Epithelial cell of proximal tubule (primary cell): ENCODE data around the gene ICAM5. TPM values are rescaled to one million over a fixed set of nuclear protein-coding genes. Genes with fewer than 3 reads are reported as not detected.

Experiments used
- DNase-seq: peaks from one replicate; pipeline ENCODE4 v3.0.0-alpha.2; 2011; ENCODE audit warnings: low read depth
- H3K4me3 ChIP-seq: 2 replicates; pipeline ENCODE4 v1.5.1; 2011; ENCODE audit warnings: low read depth, mild to moderate bottlenecking, low read length
- total RNA-seq: library from RNA; depleted of rRNA; stranded (reverse); fragments of >200 nt; gene quantifications from 2 replicates; pipeline ENCODE4 v1.2.3, GENCODE V29; 2015
- TF ChIP-seq, protein P1 (sequence below): conservative IDR thresholded peaks from 2 replicates; pipeline ENCODE4 v1.5.1; 2012; ENCODE audit warnings: low read depth, mild to moderate bottlenecking, low read length

The ICAM5 gene
- total RNA-seq, 1 donor from 2014 or later: not detected

DNA sequence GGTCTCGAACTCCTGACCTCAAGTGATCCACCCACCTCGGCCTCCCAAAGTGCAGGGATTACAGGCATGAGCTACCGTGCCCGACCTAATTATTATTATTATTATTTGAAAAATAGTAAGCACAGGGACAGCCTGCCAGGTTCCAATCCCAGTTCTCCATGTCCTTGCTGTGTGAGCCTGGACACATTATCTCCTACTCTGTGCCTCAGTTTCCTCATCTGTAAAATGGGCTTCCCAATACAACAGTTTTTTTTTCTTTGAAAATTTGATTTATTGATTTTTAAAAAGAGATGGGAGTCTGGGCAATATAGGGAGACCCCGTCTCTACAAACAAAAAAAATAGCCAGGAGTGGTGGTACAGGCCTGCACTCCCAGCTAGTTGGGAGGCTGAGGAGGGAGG is 16.6 kb downstream of the ICAM5 start:
- no peak for DNase-seq
- H3K4me3 ChIP-seq: no peak overlapping the region
- TF ChIP-seq, protein P1, sequence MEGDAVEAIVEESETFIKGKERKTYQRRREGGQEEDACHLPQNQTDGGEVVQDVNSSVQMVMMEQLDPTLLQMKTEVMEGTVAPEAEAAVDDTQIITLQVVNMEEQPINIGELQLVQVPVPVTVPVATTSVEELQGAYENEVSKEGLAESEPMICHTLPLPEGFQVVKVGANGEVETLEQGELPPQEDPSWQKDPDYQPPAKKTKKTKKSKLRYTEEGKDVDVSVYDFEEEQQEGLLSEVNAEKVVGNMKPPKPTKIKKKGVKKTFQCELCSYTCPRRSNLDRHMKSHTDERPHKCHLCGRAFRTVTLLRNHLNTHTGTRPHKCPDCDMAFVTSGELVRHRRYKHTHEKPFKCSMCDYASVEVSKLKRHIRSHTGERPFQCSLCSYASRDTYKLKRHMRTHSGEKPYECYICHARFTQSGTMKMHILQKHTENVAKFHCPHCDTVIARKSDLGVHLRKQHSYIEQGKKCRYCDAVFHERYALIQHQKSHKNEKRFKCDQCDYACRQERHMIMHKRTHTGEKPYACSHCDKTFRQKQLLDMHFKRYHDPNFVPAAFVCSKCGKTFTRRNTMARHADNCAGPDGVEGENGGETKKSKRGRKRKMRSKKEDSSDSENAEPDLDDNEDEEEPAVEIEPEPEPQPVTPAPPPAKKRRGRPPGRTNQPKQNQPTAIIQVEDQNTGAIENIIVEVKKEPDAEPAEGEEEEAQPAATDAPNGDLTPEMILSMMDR: no peak

DNA sequence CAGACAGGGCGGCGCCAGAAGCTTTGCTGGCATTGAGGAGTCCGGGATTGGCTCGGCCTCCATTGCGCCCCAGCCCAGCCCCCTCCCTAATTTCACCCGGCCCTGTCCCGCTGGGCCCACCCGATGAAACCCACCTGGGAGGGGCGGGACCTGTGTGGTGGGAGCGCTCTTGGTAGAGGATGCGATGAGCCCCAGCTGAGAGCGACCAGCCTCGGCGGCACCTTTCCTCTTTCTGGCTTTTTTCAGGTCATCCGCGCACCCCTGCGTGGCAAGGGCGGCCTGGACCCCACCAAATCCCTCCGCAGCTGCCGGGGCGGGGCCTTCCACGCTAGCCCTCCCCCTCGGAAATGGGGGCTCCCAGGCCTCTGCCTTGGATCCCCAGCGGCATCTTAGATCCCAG is 19.7 kb downstream of the ICAM5 start, which contains the start of gene ZGLP1:
ZGLP1 (minus strand) TSS at position 393 of the 400 bp plus-strand sequence.
- no peak for DNase-seq
- TF ChIP-seq, protein P1: no peak
- no peak within 1 kb of the TSS for H3K4me3 ChIP-seq

DNA sequence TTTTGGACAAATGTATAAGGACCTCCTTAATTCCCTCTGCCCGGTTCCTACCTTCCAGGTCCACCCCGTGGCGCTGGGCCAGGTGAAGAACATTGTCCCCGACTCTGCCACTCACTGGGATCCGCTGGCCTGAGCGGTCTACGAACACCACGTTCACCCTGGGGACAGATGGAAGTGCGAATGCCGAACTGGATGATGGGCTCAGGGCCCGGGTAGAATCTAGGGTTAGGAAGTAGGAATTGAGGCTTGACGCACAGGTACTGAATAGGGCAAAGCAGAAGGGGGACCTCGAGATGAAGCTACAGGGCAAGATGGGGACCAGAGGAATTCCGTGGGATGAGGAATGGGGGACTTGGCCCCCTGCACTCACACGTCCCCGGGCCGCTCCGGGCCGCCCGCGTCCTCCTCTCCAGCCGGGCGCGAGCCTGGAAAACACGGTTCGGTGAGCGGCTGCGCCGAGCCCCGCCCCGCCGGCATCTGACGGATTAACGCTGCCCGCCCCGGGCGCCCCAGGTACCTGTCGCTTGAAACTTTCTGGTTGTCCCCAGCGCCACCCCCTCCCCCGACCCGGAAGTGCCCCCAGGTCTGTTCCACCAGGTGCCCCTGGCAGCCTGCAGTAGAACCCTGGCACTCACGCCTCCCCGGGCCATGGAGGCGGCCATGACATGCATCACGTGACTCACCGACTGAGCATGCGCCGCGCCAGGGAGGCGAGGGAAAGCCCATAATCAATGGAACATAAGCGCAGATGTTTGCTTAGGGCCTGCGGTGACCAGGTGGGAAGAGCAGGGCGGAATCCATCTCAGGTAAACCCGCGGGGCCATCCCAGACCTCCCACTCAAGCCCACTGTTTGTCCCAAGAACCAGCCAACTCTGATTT is 25.8 kb downstream of the ICAM5 start, which contains the start of gene FDX2:
FDX2 (minus strand) TSS at position 681 of the 880 bp plus-strand sequence; CDS start at position 662, 19 bp downstream.
- no peak for DNase-seq
- H3K4me3 ChIP-seq: peak within 1 kb of the TSS; percentile 85
- TF ChIP-seq, protein P1: no peak

DNA sequence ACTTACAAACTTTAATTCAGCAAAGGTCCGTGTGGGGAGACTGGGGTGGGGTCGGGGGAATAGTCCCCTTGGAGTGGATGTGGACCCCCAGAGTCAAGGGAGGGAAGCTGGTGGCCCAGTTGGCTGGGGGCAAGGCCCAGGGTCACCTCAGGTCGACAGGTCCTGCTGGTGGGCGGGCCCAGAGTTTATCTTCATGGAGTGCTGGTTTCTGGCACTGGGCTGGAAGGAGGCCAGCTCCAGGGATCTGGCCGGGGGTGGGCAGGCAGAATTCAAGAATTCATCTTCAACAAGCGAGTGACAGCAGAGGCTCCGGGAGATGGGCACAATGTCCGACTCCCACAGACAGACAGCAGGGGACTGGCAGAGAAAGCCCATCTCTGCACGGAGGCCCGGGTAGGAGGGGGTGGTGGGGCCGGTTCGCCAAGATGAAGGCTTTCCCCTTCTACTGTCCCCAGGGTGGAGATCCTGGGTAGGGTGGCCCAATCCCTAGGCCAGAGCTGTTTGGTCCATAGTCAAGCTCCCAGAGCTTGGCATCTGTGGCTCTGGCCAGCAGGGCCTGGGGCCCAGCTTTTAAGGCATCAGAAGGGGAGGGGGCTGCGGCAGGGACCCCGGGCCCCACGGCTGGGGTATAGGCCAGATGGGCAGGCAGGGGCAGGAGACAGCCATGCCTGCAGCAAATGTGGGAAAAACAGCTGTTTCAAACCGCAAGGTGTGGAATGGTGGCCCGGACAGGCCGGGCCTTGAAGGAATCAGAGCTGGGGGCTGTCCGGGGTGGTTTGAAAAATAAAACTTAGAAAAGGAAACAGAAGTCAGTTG is 26.7 kb downstream of the ICAM5 start:
- peak overlapping the region; percentile 85 for H3K4me3 ChIP-seq

DNA sequence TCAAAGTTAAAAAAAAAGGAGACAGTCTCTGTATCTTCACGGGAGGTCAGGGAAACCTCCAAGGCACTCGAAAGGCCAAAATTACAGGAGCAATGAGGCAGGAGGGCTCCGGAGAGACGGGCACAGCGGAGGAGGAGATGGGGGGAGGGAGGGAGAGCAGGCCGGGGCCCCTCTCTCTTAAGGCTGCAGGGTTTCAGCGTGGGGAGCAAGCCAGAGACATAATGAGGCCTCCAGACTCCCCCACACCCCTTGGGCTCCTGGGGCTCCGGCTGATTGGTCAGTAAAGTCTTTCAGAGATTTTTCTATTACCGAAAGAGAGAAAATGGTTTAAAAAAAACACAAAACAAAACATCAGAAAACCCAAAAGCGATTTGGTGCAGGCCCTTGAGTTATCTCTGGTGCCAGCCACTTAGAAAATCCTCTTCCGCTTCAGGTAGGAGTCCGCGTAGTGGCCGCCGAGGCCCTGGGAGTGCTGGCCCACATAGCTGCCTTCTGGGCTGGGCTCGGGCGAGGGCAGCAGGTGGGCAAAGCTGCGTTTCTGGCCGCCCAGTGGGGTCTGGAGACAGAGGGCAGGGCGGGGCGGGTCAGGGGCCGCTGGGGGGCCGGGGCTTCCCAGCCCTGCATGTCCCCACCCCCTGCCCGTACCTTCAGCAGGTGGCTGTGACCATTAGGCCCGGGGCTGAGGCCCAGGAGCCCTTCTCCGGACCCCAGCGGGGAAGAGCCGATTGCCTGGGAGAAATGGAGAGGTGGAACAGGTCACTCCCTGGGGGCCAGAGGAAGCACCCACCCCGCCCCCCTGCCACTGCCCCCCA is 27.5 kb downstream of the ICAM5 start:
- no peak overlapping the region for H3K4me3 ChIP-seq
- DNase-seq: no peak
- TF ChIP-seq, protein P1: no peak

More for the DNA sequence above, 26.7 kb downstream of the ICAM5 start:
- TF ChIP-seq, protein P1: no peak
- no peak for DNase-seq

DNA sequence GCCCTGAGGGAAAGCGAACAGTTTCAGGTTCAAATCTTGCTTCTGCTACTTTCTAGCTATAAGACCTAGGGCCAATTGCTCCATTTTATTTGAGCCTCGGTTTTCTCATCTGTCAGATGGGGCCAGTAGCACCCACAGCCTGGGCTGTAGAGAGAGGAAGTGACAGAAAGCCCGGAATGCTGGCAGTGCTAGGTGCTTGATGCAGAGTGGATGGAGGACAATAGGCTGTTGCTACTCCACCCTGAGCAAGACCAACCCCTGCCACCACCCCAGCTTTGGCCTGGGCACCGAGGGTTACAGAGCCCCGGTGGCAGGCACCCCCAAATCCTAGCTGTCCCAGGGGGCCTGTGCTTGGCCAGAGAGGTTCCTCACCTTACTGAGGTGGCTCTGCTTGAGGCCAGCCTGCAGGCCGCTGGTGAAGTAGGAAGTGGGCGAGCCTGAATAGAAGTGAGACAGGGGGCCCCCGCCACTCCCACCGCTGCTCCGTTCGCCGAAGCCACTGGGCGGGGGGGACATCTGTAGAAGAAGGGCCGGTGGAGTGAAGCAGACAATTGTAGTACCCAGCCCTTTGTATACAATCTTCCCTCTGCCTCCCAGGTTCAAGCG is 28.2 kb downstream of the ICAM5 start:
- no peak for DNase-seq
- no peak overlapping the region for H3K4me3 ChIP-seq
- TF ChIP-seq, protein P1: no peak
